Thyroid gland (tissue), 4 donors: ENCODE data around the gene LRRC47.

Experiments
- POLR2A ChIP-seq, 2 donors: fragments of 450-650 bp; IDR thresholded peaks; one replicate each; pipeline ENCODE4 v1.6.1; 2017; ENCODE audit warnings: antibody characterized with exemption in 2 of 2, mild to moderate bottlenecking in 2 of 2, moderate library complexity in 1 of 2
- TF ChIP-seq, protein P1 (sequence below), 6 experiments: fragments of 200-600 bp in 3 of 6; fragments of 450-650 bp in 3 of 6; sonication (generic) in 3 of 6; IDR thresholded peaks; one replicate each; pipeline ENCODE4 v1.5.1; 2016 to 2019; ENCODE audit warnings: antibody characterized with exemption in 6 of 6, mild to moderate bottlenecking in 2 of 6, inconsistent platforms in 1 of 6, moderate library complexity in 1 of 6

DNA sequence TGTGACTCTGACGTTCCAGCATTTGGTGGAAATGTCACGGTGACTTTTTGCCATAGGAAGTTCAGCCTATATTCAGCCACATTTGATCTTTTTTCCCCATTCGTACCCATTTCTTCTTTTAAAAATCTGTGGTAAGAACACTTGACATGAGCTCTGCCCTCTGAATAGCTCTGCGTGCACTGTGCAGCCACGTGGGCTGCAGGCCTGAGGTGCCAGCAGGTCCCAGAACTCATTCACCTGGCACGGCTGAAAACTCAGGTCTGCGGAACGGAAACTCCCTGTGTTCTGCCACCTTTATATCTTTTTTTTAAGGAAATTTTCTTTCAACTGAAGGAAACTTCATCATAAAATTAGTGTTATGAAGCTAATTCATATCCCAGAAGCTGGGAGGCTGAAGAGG is 32.1 kb upstream of the LRRC47 start:
- TF ChIP-seq POLR2A (IDR thresholded peaks at IDR 0.05), result no peak
- TF ChIP-seq, protein P1, sequence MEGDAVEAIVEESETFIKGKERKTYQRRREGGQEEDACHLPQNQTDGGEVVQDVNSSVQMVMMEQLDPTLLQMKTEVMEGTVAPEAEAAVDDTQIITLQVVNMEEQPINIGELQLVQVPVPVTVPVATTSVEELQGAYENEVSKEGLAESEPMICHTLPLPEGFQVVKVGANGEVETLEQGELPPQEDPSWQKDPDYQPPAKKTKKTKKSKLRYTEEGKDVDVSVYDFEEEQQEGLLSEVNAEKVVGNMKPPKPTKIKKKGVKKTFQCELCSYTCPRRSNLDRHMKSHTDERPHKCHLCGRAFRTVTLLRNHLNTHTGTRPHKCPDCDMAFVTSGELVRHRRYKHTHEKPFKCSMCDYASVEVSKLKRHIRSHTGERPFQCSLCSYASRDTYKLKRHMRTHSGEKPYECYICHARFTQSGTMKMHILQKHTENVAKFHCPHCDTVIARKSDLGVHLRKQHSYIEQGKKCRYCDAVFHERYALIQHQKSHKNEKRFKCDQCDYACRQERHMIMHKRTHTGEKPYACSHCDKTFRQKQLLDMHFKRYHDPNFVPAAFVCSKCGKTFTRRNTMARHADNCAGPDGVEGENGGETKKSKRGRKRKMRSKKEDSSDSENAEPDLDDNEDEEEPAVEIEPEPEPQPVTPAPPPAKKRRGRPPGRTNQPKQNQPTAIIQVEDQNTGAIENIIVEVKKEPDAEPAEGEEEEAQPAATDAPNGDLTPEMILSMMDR (IDR thresholded peaks at IDR 0.05), result no peak
